GM23338 (cell line): Measurements from ENCODE around the gene ST3GAL6.

Experiments used
- CREB1 ChIP-seq: fragments of 250-450 bp; sonication (Bioruptor Pico); IDR thresholded peaks from 2 replicates; pipeline ENCODE4 v1.5.0; 2020; ENCODE audit warnings: low read depth, mild to moderate bottlenecking, moderate library complexity
- EZH2 ChIP-seq: fragments of 200-600 bp; sonication (generic); IDR thresholded peaks from one replicate; pipeline ENCODE4 v1.8.0; 2017; ENCODE audit warnings: antibody characterized with exemption, mild to moderate bottlenecking, low read depth; ENCODE audit not compliant: unreplicated experiment
- EZH2phosphoT487 ChIP-seq: fragments of 200-600 bp; sonication (generic); IDR thresholded peaks from one replicate; pipeline ENCODE4 v1.8.1; 2018; ENCODE audit warnings: antibody characterized with exemption; ENCODE audit not compliant: unreplicated experiment
- JUNB ChIP-seq: IDR thresholded peaks from one replicate; pipeline ENCODE4 v1.6.1; 2016; ENCODE audit warnings: antibody characterized with exemption; ENCODE audit not compliant: unreplicated experiment
- POLR2AphosphoS5 ChIP-seq: IDR thresholded peaks from 2 replicates; pipeline ENCODE4 v1.6.1; 2016; ENCODE audit warnings: antibody characterized with exemption, low read depth
- TF ChIP-seq, protein P1 (sequence below), 2 experiments: fragments of 200-600 bp in 1 of 2; sonication (generic) in 1 of 2; conservative IDR thresholded peaks; 2 replicates each; pipeline versions ENCODE4 v1.5.1 to v1.6.1; 2016 to 2017; ENCODE audit warnings: antibody characterized with exemption in 2 of 2, low read depth in 2 of 2, mild to moderate bottlenecking in 2 of 2, moderate library complexity in 1 of 2
- TF ChIP-seq, protein P2 (sequence below): IDR thresholded peaks from one replicate; pipeline ENCODE4 v1.6.1; 2018; ENCODE audit warnings: antibody characterized with exemption; ENCODE audit not compliant: unreplicated experiment
- TF ChIP-seq, protein P3 (sequence below): fragments of 250-450 bp; sonication (Bioruptor Pico); IDR thresholded peaks from 2 replicates; pipeline ENCODE4 v1.5.0; 2020; ENCODE audit warnings: mild to moderate bottlenecking, moderate library complexity

DNA sequence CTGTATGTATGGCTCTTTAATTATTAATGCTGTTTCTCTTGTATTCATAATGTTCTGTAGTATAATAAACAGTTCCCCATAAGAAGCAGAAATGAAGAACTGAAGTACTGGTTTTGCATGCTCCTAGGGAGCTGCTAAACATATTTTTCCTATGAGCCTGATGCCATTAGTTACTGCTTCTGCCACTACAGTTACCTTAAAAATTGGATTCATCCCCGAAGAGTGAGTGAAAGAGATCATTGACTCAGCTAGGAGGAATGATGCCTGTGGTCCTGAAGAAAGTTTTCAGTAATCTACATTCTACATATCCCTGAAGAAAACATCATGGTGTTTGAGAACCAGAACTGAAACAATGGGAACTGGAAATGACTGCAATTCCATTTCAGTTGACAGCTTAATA is 37.1 kb upstream of the ST3GAL6 start:
- TF ChIP-seq, protein P1, sequence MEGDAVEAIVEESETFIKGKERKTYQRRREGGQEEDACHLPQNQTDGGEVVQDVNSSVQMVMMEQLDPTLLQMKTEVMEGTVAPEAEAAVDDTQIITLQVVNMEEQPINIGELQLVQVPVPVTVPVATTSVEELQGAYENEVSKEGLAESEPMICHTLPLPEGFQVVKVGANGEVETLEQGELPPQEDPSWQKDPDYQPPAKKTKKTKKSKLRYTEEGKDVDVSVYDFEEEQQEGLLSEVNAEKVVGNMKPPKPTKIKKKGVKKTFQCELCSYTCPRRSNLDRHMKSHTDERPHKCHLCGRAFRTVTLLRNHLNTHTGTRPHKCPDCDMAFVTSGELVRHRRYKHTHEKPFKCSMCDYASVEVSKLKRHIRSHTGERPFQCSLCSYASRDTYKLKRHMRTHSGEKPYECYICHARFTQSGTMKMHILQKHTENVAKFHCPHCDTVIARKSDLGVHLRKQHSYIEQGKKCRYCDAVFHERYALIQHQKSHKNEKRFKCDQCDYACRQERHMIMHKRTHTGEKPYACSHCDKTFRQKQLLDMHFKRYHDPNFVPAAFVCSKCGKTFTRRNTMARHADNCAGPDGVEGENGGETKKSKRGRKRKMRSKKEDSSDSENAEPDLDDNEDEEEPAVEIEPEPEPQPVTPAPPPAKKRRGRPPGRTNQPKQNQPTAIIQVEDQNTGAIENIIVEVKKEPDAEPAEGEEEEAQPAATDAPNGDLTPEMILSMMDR (conservative IDR thresholded peaks at IDR 0.05; ENCODE audit: low read depth in 2 of 2), result no peak
- TF ChIP-seq POLR2AphosphoS5 (no peak), EZH2 (no peak), EZH2phosphoT487 (no peak), CREB1 (CRISPR knock-in tag) (no peak), JUNB (no peak)
- TF ChIP-seq, protein P2, sequence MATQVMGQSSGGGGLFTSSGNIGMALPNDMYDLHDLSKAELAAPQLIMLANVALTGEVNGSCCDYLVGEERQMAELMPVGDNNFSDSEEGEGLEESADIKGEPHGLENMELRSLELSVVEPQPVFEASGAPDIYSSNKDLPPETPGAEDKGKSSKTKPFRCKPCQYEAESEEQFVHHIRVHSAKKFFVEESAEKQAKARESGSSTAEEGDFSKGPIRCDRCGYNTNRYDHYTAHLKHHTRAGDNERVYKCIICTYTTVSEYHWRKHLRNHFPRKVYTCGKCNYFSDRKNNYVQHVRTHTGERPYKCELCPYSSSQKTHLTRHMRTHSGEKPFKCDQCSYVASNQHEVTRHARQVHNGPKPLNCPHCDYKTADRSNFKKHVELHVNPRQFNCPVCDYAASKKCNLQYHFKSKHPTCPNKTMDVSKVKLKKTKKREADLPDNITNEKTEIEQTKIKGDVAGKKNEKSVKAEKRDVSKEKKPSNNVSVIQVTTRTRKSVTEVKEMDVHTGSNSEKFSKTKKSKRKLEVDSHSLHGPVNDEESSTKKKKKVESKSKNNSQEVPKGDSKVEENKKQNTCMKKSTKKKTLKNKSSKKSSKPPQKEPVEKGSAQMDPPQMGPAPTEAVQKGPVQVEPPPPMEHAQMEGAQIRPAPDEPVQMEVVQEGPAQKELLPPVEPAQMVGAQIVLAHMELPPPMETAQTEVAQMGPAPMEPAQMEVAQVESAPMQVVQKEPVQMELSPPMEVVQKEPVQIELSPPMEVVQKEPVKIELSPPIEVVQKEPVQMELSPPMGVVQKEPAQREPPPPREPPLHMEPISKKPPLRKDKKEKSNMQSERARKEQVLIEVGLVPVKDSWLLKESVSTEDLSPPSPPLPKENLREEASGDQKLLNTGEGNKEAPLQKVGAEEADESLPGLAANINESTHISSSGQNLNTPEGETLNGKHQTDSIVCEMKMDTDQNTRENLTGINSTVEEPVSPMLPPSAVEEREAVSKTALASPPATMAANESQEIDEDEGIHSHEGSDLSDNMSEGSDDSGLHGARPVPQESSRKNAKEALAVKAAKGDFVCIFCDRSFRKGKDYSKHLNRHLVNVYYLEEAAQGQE, result no peak
- TF ChIP-seq, protein P3, sequence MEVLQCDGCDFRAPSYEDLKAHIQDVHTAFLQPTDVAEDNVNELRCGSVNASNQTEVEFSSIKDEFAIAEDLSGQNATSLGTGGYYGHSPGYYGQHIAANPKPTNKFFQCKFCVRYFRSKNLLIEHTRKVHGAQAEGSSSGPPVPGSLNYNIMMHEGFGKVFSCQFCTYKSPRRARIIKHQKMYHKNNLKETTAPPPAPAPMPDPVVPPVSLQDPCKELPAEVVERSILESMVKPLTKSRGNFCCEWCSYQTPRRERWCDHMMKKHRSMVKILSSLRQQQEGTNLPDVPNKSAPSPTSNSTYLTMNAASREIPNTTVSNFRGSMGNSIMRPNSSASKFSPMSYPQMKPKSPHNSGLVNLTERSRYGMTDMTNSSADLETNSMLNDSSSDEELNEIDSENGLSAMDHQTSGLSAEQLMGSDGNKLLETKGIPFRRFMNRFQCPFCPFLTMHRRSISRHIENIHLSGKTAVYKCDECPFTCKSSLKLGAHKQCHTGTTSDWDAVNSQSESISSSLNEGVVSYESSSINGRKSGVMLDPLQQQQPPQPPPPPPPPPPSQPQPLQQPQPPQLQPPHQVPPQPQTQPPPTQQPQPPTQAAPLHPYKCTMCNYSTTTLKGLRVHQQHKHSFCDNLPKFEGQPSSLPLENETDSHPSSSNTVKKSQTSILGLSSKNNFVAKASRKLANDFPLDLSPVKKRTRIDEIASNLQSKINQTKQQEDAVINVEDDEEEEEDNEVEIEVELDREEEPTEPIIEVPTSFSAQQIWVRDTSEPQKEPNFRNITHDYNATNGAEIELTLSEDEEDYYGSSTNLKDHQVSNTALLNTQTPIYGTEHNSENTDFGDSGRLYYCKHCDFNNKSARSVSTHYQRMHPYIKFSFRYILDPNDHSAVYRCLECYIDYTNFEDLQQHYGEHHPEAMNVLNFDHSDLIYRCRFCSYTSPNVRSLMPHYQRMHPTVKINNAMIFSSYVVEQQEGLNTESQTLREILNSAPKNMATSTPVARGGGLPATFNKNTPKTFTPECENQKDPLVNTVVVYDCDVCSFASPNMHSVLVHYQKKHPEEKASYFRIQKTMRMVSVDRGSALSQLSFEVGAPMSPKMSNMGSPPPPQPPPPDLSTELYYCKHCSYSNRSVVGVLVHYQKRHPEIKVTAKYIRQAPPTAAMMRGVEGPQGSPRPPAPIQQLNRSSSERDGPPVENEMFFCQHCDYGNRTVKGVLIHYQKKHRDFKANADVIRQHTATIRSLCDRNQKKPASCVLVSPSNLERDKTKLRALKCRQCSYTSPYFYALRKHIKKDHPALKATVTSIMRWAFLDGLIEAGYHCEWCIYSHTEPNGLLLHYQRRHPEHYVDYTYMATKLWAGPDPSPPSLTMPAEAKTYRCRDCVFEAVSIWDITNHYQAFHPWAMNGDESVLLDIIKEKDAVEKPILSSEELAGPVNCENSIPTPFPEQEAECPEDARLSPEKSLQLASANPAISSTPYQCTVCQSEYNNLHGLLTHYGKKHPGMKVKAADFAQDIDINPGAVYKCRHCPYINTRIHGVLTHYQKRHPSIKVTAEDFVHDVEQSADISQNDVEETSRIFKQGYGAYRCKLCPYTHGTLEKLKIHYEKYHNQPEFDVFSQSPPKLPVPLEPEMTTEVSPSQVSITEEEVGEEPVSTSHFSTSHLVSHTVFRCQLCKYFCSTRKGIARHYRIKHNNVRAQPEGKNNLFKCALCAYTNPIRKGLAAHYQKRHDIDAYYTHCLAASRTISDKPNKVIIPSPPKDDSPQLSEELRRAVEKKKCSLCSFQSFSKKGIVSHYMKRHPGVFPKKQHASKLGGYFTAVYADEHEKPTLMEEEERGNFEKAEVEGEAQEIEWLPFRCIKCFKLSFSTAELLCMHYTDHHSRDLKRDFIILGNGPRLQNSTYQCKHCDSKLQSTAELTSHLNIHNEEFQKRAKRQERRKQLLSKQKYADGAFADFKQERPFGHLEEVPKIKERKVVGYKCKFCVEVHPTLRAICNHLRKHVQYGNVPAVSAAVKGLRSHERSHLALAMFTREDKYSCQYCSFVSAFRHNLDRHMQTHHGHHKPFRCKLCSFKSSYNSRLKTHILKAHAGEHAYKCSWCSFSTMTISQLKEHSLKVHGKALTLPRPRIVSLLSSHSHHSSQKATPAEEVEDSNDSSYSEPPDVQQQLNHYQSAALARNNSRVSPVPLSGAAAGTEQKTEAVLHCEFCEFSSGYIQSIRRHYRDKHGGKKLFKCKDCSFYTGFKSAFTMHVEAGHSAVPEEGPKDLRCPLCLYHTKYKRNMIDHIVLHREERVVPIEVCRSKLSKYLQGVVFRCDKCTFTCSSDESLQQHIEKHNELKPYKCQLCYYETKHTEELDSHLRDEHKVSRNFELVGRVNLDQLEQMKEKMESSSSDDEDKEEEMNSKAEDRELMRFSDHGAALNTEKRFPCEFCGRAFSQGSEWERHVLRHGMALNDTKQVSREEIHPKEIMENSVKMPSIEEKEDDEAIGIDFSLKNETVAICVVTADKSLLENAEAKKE (CRISPR knock-in tag), result no peak
